Gastrocnemius medialis (tissue), 4 donors: Measurements from ENCODE around the gene ENOSF1. TPM values are rescaled to one million over a fixed set of nuclear protein-coding genes. Genes with fewer than 3 reads are reported as not detected.

Experiments used
- ATAC-seq, 2 donors: fragments of 150-250 bp; one replicate each; pipeline ENCODE4 v1.9.1; 2016
- DNase-seq, 2 donors: peaks; one replicate each; pipeline ENCODE4 v3.0.0-alpha.2; 2019
- H3K27ac ChIP-seq, 4 donors: fragments of 200-600 bp; sonication (generic); 1 replicate in 1 of 4; 2 replicates in 3 of 4; pipeline ENCODE4 v1.5.1; 2016 to 2018; ENCODE audit warnings: mild to moderate bottlenecking in 2 of 4, moderate library complexity in 1 of 4
- H3K27me3 ChIP-seq, 3 donors: fragments of 200-600 bp; sonication (generic) in 2 of 3; 1 replicate in 1 of 3; 2 replicates in 2 of 3; pipeline versions ENCODE4 v1.5.1 to v1.6.0; 2016 to 2019; ENCODE audit warnings: mild to moderate bottlenecking in 1 of 3, moderate library complexity in 1 of 3
- H3K36me3 ChIP-seq, 2 donors: fragments of 200-600 bp; sonication (generic) in 1 of 2; one replicate each; pipeline ENCODE4 v1.5.1; 2017 to 2018
- H3K4me1 ChIP-seq, 2 donors: fragments of 200-600 bp; sonication (generic) in 1 of 2; one replicate each; pipeline ENCODE4 v1.5.1; 2016 to 2017; ENCODE audit warnings: mild to moderate bottlenecking in 2 of 2
- H3K4me3 ChIP-seq, 4 donors: fragments of 200-600 bp; sonication (generic) in 3 of 4; 1 replicate in 1 of 4; 2 replicates in 3 of 4; pipeline ENCODE4 v1.5.1; 2016 to 2019; ENCODE audit warnings: mild to moderate bottlenecking in 2 of 4
- H3K9me3 ChIP-seq, 3 donors: fragments of 200-600 bp; sonication (generic) in 2 of 3; 1 replicate in 1 of 3; 2 replicates in 2 of 3; pipeline ENCODE4 v1.5.1; 2016 to 2019
- CTCF ChIP-seq, 5 experiments: fragments of 450-650 bp in 3 of 5; fragments of 200-600 bp in 2 of 5; sonication (generic) in 2 of 5; IDR thresholded peaks in 4 of 5; conservative IDR thresholded peaks in 1 of 5; 1 replicate in 4 of 5; 2 replicates in 1 of 5; pipeline ENCODE4 v1.5.1; 2016 to 2019; ENCODE audit warnings: antibody characterized with exemption in 5 of 5, mild to moderate bottlenecking in 3 of 5, moderate library complexity in 3 of 5
- POLR2A ChIP-seq, 2 donors: fragments of 450-650 bp; IDR thresholded peaks; one replicate each; pipeline ENCODE4 v1.6.1; 2017; ENCODE audit warnings: antibody characterized with exemption in 2 of 2, mild to moderate bottlenecking in 2 of 2, moderate library complexity in 2 of 2
- in situ Hi-C, 4 donors: fragments of 200-750 bp; cut with MboI; loops; one replicate each; pipeline versions ENCODE4 v1.15.0 to v1.8.0; 2017; ENCODE audit warnings: low sequenced_read_pairs in 4 of 4
- intact Hi-C: fragments of 100-400 bp; cut with DNase I; formaldehyde crosslinking; loops from one replicate; pipeline ENCODE4 v1.15.1; 2023; ENCODE audit warnings: low total_unique reads
- total RNA-seq, 4 donors: library from RNA; depleted of rRNA; stranded (reverse); fragments of >200 nt; gene quantifications; one replicate each; pipeline versions ENCODE4 v1.1.0 to v1.2.3, GENCODE V29; 2016

The ENOSF1 gene
- total RNA-seq, 4 donors from 2014 or later = 6.0 to 16.1 (median 10.3) TPM

GRCh38 chr18:676736-677135, 35.7 kb downstream of the ENOSF1 start:
- no peak for TF ChIP-seq CTCF (IDR thresholded peaks at IDR 0.05 in 4 of 5, conservative IDR thresholded peaks at IDR 0.05 in 1 of 5)
- no peak for TF ChIP-seq POLR2A (IDR thresholded peaks at IDR 0.05)
- H3K27ac ChIP-seq = no peak overlapping the region
- H3K27me3 ChIP-seq = no peaks in the 10 kb centered on the region
- DNase-seq (no peak), ATAC-seq (no peak)
- no peak overlapping the region for H3K4me3 ChIP-seq
- intact Hi-C loops = no loop called here
- in situ Hi-C loops = no loop called here
- H3K9me3 ChIP-seq = no peaks in the 10 kb centered on the region
- no peaks in the 10 kb centered on the region for H3K4me1 ChIP-seq
- peaks cover 0 to 42% of the 10 kb centered on the region in 2 donors for H3K36me3 ChIP-seq

GRCh38 chr18:676069-676468, 36.4 kb downstream of the ENOSF1 start:
- in situ Hi-C loops (no loop called here), intact Hi-C loops (no loop called here)
- Histone ChIP-seq H3K4me3 (no peak overlapping the region), H3K4me1 (no peaks in the 10 kb centered on the region), H3K36me3 (peaks cover 0 to 37% of the 10 kb centered on the region in 2 donors), H3K27me3 (no peaks in the 10 kb centered on the region), H3K27ac (no peak overlapping the region), H3K9me3 (no peaks in the 10 kb centered on the region)
- no peak for DNase-seq
- TF ChIP-seq POLR2A (IDR thresholded peaks at IDR 0.05) (no peak), CTCF (IDR thresholded peaks at IDR 0.05 in 4 of 5, conservative IDR thresholded peaks at IDR 0.05 in 1 of 5) (no peak)
- ATAC-seq = no peak

GRCh38 chr18:675307-675706, 37.1 kb downstream of the ENOSF1 start:
- no peaks in the 10 kb centered on the region for H3K9me3 ChIP-seq
- no peak overlapping the region for H3K27ac ChIP-seq
- H3K4me1 ChIP-seq = no peaks in the 10 kb centered on the region
- in situ Hi-C loops = no loop called here
- ATAC-seq (no peak), DNase-seq (no peak)
- intact Hi-C loops = no loop called here
- H3K27me3 ChIP-seq = no peaks in the 10 kb centered on the region
- H3K36me3 ChIP-seq = peaks cover 0 to 36% of the 10 kb centered on the region in 2 donors
- no peak overlapping the region for H3K4me3 ChIP-seq
- no peak for TF ChIP-seq POLR2A (IDR thresholded peaks at IDR 0.05)
- TF ChIP-seq CTCF (IDR thresholded peaks at IDR 0.05 in 4 of 5, conservative IDR thresholded peaks at IDR 0.05 in 1 of 5) = no peak

- no peak for TF ChIP-seq CTCF (IDR thresholded peaks at IDR 0.05 in 4 of 5, conservative IDR thresholded peaks at IDR 0.05 in 1 of 5)
- no peak for TF ChIP-seq POLR2A (IDR thresholded peaks at IDR 0.05)
- DNase-seq (no peak), ATAC-seq (no peak)
- Histone ChIP-seq H3K9me3 (no peaks in the 10 kb centered on the region), H3K27ac (no peak overlapping the region), H3K4me3 (no peak overlapping the region), H3K27me3 (no peaks in the 10 kb centered on the region), H3K4me1 (no peaks in the 10 kb centered on the region), H3K36me3 (peaks cover 0 to 36% of the 10 kb centered on the region in 2 donors)
- in situ Hi-C loops (no loop called here), intact Hi-C loops (no loop called here)
These were observed 38.7 kb downstream of the ENOSF1 start for GRCh38 chr18:673769-674168.

GRCh38 chr18:673317-673716, 39.1 kb downstream of the ENOSF1 start:
- Histone ChIP-seq H3K9me3 (no peaks in the 10 kb centered on the region), H3K36me3 (peaks cover 0 to 36% of the 10 kb centered on the region in 2 donors), H3K4me3 (no peak overlapping the region), H3K27me3 (no peaks in the 10 kb centered on the region), H3K27ac (no peak overlapping the region), H3K4me1 (no peaks in the 10 kb centered on the region)
- no peak for ATAC-seq
- intact Hi-C loops (no loop called here), in situ Hi-C loops (no loop called here)
- no peak for DNase-seq
- no peak for TF ChIP-seq CTCF (IDR thresholded peaks at IDR 0.05 in 4 of 5, conservative IDR thresholded peaks at IDR 0.05 in 1 of 5)
- TF ChIP-seq POLR2A (IDR thresholded peaks at IDR 0.05) = no peak
